ENCODE data around the gene CEP128.

Gene CEP128

DNA sequence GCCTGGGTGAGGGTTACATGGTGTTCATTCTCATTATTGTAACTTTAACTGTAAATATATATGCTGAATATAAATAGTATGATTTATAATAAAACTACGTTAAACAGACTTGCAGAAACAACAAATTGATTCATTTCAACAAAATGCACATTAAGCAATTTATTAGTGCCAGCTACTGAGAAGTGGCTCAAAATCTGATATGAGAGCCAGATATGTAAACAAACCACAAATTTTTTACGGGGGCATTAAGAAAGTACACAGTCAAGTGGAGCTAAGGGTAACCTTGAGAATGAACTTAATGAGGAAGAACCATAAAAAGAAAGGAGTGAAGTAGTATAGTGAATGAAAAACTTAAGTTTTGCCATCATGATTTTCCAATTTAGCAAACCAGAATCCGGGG, 40.3 kb downstream of the CEP128 start:
- no peak for DNase-seq (ENCODE audit: low spot score)

DNA sequence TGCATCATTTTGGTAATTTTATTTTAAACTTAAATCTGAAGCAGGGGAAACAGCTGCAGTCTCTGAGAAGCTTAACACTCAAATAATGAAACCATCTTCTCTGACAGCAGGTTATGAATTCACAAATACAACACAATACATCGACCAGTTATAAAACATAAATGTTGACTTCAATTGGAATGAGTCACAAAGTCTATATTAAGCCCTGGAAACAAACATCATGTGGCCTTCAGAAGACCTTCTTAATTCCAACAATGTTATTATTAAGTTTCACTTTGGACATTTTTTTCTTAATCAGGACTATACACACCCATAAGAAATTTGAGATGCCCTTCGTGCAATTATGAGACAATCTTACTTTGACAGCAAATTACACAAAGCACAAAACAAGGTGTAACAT, 68.9 kb downstream of the CEP128 start:
- peak; percentile 3 for DNase-seq (ENCODE audit: low spot score)

DNA sequence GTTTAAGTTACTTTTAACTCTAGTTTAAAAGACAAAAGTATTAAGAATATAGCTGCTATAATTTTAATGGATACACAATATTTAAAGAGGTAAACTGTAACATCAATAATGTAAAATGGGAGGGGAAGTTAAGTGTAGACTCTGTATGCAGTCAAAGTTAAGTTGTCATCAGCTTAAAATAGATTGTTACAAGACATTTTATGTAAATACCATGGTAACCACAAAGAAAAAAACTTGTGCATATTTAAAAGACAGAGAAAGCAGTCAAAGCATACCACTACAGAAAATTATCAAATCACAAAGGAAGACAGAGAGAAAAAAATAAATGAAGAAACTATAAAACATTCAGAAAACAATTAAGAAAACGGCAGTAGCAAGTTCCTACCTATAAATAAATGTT, 73.3 kb downstream of the CEP128 start:
- DNase-seq (ENCODE audit: low spot score) = no peak

DNA sequence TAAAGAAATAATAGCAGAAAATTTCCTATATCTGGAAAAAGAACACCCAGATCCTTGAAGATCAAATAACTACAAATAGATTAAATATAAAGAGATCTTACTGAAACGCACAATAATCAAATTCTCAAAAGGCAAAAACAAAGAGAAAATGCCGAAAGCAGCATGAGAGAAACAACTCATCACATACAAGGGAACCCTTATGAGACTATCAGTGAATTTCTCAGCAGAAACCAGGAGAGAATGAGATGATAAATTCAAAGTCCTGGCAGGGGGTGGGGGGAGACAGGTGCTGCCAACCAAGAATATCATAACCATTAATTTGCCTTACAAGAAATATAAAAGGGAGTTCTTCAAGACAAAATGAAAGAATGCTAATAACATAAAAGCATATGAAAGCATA, 73.7 kb downstream of the CEP128 start:
- no peak for DNase-seq (ENCODE audit: low spot score)

DNA sequence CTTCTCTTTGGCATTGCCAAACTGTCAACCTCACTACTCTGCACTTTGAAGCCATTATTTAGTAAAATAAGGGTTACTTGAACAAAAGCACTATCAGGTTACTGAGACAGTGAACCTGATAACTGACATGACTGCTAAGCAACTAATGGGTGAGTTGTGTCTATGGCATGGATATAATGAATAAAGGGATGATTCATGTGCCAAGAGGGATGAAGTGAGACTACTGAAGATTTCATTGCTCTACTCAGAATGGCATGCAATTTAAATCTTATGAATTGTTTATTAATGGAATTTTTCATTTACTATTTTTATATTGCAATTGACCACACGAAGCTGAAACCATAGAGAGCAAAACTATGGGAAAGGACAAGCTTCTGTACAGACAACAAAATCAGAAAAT, 74.4 kb downstream of the CEP128 start:
- DNase-seq (ENCODE audit: low spot score) = no peak

DNA sequence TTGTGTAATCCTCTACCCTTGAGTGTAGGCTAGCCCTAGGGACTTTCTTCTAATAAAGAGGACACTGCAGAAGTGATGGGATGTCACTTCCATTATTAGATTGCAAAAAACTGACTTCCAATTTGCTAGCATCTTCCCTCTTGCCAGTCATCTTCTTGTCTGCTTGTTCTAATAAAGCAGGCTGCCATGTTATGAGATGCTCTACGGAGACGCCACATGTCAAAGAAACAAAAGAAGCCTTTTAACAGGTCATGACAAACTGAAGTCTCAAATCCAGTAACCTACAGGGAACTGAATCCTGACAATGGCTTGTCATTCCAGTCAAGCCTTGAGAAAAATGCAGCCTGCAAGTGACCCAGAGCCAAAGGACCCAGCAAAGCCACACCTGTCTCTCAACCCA, 76.0 kb downstream of the CEP128 start:
- no peak for DNase-seq (ENCODE audit: low spot score)

DNA sequence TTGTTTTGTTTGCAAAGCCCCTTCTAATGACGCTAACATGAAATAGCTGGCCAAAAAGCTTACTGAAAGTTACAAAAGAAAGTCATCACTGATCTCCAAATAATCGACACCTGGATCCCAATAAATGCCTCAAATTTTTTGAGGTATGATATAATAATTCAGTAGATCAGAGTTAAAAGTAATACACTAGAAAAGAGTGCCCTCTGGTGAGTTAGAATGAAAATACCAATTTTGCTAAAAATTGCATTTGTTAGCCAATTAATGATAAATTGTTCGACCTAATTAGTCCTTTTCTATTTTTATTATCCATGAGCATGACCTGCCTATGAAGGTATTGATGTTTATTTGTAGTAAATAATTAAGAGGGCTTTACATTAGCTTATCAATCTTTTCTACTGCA, 78.6 kb downstream of the CEP128 start:
- no peak for DNase-seq (ENCODE audit: low spot score)

DNA sequence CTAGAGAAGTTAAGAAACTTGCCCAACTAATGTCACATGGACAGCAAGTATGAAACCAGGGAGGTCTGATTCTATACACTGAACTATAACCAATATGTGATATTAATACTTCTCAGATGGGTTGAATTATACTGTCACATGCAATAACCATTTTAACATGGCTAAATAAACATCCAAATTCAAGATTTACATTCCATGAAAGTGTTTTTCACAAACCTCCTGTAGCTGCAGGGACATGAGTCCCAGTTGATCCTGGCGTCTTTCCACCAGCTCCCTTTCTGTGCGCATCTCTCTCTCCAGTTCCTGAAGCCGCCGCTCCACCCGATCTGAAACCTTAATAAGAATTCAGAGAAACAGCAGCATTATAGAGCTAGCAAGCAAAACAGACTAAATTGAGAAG, 79.0 kb downstream of the CEP128 start:
- no peak for DNase-seq (ENCODE audit: low spot score)

DNA sequence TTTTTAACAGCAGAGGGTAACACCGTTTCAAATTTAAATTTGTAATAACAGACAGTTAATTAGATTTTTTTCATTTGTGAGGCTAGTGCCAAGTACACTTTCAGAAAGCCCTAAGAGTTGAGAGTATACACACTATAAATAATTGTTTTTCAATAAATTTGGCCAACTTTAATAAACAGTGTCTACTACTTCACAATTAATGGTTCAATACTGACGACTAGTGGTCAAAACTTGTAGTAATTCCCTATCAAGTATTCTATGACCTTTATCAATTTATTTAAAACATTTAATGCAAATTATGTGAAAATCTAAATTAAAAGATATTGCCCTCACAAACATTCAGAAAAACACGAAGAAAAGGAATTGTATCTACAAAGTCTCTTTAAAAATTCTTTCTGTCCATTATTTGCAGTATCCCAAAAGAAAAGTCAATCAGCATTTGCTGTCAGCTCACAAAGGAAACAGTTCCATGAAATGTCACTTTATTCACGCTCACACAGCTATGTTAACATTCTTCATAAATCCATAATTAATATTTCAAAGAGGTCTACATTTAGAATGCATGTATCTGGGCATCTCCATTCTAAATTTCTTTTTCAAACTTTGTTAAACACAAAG, 91.2 kb downstream of the CEP128 start:
- peak; percentile 56 for DNase-seq (ENCODE audit: low spot score)

DNA sequence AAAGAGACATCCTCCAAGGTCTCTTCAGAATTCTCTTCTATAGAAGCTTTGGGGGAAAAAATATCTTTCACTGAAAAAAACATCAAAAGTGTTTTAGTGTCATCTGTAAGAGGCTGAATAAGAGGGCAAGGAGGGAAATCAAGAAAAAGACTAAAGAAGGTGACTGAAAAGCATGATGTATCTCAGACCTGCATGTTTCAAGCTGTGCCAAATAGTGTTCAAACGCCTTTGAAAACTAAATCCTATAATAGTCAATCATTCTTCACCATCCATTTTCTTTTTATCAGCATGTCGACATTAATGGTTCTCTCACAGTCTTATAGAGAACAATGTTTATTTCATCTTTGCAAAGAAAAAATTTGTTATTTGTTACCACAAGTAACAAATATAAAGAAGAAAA, 94.5 kb downstream of the CEP128 start:
- no peak for DNase-seq (ENCODE audit: low spot score)

DNA sequence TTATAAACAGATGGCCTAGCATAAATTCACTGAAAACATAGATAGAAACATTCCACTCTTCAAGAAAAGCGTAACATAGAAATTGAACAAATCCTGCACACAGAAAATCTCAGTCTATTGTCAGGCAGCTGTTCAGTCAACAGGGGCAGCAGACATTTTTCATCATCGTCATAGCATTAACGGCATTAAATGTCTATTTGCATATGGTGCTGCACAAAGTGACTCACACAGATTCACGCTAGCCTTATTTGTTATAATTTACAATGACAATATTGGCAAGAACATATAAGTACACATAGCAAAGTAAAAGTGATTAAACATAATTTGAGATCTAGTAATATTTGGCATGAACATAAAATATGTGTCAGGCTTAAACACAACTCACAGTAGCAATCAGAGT, 95.7 kb downstream of the CEP128 start:
- no peak for DNase-seq (ENCODE audit: low spot score)

DNA sequence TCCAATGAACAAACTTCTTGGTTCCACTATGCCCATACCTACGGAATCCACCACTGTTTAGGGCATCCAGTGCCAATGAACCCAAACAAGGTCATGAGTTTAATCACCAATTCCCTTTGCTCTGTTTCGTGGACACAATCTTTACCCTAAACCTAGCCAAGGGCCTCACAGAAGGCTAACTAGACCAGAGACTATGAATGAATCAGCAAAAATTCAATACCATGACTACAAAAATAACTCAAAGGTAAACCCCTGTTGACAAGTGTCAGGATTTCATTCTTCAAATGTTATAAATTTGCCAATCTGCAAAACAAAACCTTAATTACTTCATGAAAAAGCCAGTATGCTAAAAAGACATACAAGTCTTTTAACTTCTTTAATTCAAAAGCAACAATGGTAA, 96.7 kb downstream of the CEP128 start:
- no peak for DNase-seq (ENCODE audit: low spot score)

DNA sequence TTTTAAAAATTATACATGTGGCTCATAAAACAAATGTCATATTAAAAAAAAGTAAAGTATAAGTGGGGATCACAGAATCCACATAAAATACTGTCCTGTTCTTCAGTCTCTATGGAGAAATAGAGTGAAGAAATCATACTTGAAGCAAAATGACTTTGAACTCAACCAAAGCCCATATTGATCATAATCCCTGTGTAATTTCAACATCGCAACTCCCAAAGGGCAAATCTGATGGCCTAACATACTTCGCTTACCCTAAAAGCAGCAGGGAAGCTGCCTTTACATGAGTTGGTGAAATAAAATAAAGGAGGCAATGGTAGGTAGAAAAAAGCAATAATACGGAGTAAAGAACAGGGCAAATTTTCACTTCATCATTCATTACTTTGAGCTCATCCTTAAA, 101.8 kb downstream of the CEP128 start:
- DNase-seq (ENCODE audit: low spot score) = no peak

DNA sequence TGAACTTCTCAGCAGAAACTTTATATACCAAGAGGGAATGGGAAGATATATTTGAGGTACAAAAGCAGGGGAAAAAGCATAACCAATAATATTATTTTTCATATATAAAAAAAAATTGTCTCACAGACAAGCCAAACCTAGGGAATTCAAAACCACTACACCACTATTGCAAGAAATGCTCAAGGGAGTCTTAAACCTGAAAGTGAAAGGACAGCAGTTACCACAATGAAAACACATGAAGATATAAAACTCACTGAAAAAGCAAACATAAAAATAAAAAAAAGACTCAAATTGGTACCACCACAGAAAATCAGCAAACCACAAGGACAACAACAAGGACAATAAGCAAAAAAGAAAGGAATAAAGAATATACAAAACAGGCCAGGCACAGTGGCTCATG, 131.9 kb downstream of the CEP128 start:
- no peak for DNase-seq (ENCODE audit: low spot score)

DNA sequence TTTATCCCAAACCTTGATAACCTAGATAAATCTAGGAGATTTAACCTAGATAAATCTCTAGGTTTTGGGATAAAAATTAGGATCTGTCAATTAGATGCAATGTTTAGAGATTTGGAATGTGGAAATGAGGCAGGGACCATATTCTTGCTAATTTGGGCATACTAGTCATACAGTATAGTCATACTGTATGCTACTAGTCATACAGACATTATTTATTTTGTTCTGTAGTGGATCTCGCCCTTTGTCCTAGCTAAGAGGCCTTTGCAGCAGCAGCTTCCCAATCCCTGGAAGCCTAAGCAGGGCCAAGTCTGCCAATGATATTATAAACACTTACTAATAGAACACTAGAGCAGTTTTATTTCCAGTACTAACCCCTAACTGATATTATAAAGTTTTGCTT, 136.4 kb downstream of the CEP128 start:
- no peak for DNase-seq (ENCODE audit: low spot score)

DNA sequence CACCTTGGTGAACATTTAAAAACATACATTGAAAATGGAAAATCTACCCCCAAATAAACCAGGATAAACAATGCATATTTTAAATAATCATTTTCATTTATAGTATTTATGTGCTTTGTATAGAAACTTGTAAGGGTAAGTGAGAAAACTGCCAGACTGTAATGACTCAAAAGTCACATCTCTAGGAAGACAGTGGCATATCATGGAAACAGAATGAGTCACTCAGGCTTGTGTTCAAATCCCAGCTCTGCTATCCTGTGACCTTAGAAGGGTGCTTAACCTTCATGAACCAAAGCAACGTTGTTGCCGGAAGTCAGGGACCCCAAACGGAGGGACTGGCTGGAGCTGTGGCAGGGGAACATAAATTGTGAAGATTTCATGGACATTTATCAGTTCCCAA, 142.7 kb downstream of the CEP128 start:
- no peak for DNase-seq (ENCODE audit: low spot score)

DNA sequence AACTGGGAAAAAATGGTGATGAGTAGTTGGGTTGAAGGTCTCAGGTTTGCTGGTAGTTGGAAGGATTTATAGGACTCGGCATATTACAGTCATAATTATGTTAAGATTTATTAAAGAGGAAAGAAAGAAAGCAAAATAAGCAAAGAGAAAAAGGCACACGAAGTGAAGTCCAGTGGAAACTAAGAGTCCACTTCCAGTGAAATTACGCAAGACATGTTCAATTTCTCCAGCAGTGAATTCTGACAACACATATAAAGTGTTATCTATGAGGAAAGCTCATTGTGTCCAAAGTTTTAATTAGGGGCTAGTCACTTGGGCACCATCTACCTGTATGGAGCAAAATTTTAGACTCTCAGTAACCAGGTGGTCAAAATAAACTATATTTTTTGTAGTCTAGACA, 143.3 kb downstream of the CEP128 start:
- no peak for DNase-seq (ENCODE audit: low spot score)

DNA sequence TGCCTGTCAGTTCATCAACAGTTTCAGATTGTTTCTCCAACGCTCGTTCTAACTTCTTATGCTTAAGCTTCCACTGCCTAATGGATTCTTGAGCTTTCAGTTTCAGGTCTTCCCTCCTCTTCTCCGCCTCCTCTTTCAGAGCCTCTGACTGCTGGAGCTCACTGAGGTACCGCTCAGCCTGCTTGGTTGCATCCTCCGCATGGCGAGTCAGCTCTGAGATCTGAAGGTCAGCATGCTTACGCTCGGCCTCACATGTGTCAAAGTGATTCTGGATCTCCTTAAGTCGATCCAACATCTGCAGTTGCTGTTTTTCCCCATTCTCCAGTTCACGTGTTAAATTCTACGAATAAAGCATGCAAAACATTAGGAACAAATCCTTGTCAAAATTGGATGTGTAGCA, 148.8 kb downstream of the CEP128 start:
- no peak for DNase-seq (ENCODE audit: low spot score)

DNA sequence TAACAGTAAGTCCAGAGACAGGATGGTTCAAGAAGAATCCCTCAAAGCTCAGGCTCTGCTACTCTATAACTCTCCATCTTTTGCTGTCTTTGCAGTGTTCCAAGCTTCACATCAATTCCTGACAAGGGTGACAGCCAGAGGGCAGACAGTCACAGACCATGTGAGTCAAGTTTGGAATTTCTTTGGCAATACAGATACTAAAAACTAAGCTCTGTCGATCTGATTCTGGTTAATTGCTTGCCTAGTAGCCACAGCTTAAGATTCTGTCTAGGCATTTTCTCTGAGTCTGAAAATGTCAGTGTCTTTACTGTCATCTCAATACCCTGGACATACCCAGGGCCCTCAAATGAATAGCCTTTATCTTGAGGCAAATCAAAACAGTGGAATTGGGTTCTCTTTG, 153.7 kb downstream of the CEP128 start:
- no peak for DNase-seq (ENCODE audit: low spot score)

DNA sequence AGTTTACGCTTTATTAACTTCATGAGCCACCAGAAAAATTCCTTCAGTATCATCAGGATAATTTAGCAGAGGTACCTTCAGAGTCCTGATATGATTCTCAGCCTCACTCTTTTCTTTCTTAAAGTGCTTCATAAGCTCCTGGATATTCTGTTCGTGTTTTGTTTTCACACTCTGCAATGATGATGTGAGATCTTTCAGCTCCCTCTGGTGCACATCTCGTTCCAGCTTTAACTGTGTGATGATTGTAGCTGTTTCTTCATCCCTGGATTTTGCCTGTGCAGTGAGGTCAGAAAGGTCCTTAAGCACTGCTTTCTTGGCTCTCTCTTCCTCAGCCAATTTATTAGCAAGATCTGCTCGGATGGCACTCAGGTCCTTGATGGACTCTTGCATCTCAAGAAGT, 156.7 kb downstream of the CEP128 start:
- no peak for DNase-seq (ENCODE audit: low spot score)

DNA sequence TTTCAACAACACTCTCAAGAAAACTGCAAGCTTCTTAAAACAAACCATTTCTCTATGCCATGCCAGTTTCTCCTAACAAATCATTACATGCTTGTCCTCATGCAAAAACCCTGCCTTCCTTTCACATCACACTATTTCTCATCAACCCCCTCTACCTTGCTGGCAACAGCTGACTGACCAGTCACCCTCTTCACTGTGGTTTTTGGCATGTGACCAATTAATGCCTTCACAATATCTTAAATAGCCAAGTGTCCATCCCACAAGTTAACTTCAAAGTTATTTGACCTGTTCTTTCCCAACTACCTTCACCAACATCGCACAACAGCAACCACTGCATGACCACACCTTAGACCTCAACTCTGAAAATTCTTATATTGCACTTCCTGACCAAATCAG, 159.6 kb downstream of the CEP128 start:
- DNase-seq (ENCODE audit: low spot score) = no peak

DNA sequence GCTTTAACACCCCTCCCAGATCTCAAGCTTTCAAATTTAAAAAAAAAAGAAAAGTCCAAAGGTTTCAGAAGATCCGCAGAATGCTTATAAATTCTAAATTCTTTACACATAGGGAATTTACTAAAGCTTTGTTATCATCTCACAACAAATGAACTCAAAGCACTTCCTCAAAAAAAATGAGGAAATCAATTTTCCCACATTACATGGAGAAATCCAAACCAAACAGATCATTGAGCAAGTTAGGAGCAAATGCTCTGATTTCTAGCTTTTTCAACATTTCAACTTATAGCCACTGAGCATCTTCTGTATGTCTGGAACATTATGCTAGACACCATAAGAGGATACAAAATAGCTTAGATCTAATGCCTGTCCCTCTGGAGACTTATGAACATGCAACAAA, 161.0 kb downstream of the CEP128 start:
- no peak for DNase-seq (ENCODE audit: low spot score)

DNA sequence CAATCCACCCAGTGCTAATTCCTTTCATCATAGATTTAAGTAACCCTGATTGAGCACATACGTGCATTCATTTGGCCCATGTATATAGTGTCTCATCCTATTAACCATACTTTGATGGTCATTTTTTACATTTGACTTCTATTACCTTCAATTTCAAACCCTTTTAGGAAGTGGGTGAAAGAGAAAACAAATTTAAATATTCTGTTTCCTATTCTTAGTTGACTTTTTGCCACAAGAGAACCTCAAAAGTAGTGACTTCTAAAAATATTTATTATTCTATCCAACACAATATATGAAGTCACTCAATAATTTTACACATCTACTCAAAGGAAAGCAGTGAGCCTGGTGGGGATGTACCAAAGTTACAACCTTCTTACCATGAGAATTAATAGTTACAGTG, 164.9 kb downstream of the CEP128 start:
- no peak for DNase-seq (ENCODE audit: low spot score)

DNA sequence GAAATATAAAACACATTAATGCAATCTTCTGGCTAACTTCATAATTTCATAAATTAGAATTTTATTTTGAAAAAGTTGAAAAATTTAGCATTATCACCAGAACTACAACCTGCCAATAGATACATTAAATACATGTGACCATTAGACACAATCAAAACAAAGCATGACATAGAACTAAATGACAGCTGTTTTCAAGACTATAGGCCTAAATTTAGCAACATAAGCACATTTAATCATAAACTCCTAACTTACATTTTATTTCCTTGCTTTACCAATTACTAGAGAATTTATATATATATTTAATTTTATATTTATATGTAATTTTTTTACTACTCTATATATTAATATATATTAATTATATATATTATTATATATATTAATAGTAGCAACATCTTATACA, 165.4 kb downstream of the CEP128 start:
- DNase-seq (ENCODE audit: low spot score) = no peak

DNA sequence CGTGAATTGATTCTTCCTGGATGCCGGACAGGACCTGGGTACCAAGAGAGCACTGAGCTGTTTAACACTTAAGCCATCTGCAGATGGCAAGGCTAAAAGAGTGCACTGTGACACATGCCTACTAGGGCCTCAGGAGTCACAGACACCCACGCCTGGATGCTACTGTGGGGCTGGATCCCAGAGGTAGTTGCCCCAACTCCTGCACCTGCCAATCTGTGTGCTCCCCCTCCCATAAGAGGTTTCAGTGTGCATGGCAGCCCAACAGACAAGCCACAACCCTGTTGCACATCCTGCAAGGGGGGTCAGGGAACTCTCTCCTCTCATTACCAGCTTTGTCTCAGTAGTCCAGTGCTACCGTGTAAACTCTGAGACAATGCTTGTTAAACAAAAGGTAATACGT, 169.0 kb downstream of the CEP128 start:
- DNase-seq (ENCODE audit: low spot score) = no peak
